HepG2 (cell line): Measurements from ENCODE around the gene IER5L. TPM values are rescaled to one million over a fixed set of nuclear protein-coding genes. Genes with fewer than 3 reads are reported as not detected.

Experiments
- ATAC-seq: fragments of 200-7000 bp; cut with Tn5 transposase; 3 replicates; pipeline ENCODE4 v1.9.1; 2020; ENCODE audit warnings: mild to moderate bottlenecking, moderate library complexity
- Bru-seq: library from RNA; stranded (reverse); fragments of 400-500 nt; gene quantifications from one replicate; lab custom pipeline; 2021; lab: Mats Ljungman, UMichigan
- BruChase-seq, 2 experiments: library from RNA; stranded (reverse); fragments of 400-500 nt; gene quantifications; one replicate each; lab custom pipeline; 2021; lab: Mats Ljungman, UMichigan
- BruUV-seq: library from RNA; stranded (reverse); fragments of 400-500 nt; replicated peaks from 2 replicates; lab custom pipeline; 2021; lab: Mats Ljungman, UMichigan
- CTCF ChIA-PET: fragments of 300-600 bp; formaldehyde crosslinking; extraction: SDS; loops from one replicate; lab custom pipeline; 2021; ENCODE audit warnings: low total read pairs, inconsistent platforms, low intra/inter-chr PET ratio; lab: Yijun Ruan, JAX
- POLR2A ChIA-PET: fragments of 350-600 bp; sonication (Branson Sonifier 250); formaldehyde crosslinking; loops from one replicate; lab custom pipeline; 2020; ENCODE audit warnings: antibody characterized with exemption, inconsistent platforms; lab: Yijun Ruan, JAX
- DNase-seq: peaks from one replicate; pipeline ENCODE4 v3.0.0-alpha.2; 2015; ENCODE audit warnings: low spot score
- FAIRE-seq: peaks from 3 replicates; lab custom pipeline; 2011; peaks lifted over from hg19 to GRCh38; lab: Jason Lieb, UNC
- H2AFZ ChIP-seq: one replicate; pipeline ENCODE4 v1.6.1; 2011; ENCODE audit warnings: low read length, inconsistent platforms
- H3K27ac ChIP-seq: fragments of 300-600 bp; 3 replicates; pipeline ENCODE4 v1.8.0; 2011; ENCODE audit warnings: mixed run types, mild to moderate bottlenecking, mixed read lengths, low read length, inconsistent platforms; ENCODE audit not compliant: insufficient read depth; ENCODE audit errors: extremely low read length
- H3K27me3 ChIP-seq, 2 experiments: fragments of 200-600 bp in 1 of 2; 2 replicates in 1 of 2; 3 replicates in 1 of 2; pipeline versions ENCODE4 v1.6.0 to v1.8.0; 2011; ENCODE audit warnings: low read length in 2 of 2, mild to moderate bottlenecking in 2 of 2, moderate library complexity in 2 of 2, inconsistent platforms in 1 of 2; ENCODE audit not compliant: insufficient read depth in 2 of 2, control insufficient read depth in 1 of 2
- H3K36me3 ChIP-seq, 2 experiments: fragments of 200-600 bp in 1 of 2; replicated peaks in 1 of 2; 2 replicates in 1 of 2; 3 replicates in 1 of 2; pipeline versions ENCODE4 v1.5.1 to v1.8.0; 2011; ENCODE audit warnings: low read length in 2 of 2, inconsistent platforms in 1 of 2; ENCODE audit not compliant: insufficient read depth in 2 of 2, control insufficient read depth in 1 of 2
- H3K4me1 ChIP-seq: 2 replicates; pipeline ENCODE4 v1.5.1; 2012; ENCODE audit warnings: low read length, inconsistent platforms; ENCODE audit not compliant: insufficient read depth
- H3K4me2 ChIP-seq: 2 replicates; pipeline ENCODE4 v1.6.0; 2011; ENCODE audit warnings: low read depth, low read length, inconsistent platforms
- H3K4me3 ChIP-seq, 3 experiments: fragments of 200-600 bp in 1 of 3; sonication (generic), shearing (Covaris generic) in 1 of 3; replicated peaks in 1 of 3; 2 replicates each; pipeline ENCODE4 v1.5.1; 2011 to 2016; ENCODE audit warnings: low read length in 3 of 3, inconsistent platforms in 2 of 3, low read depth in 2 of 3, mild to moderate bottlenecking in 2 of 3, control low read depth in 1 of 3, mixed read lengths in 1 of 3; ENCODE audit not compliant: insufficient read depth in 1 of 3
- H3K79me2 ChIP-seq: one replicate; pipeline ENCODE4 v1.6.1; 2011; ENCODE audit warnings: low read length, inconsistent platforms; ENCODE audit not compliant: insufficient read depth
- H3K9ac ChIP-seq: 2 replicates; pipeline ENCODE4 v1.6.0; 2011; ENCODE audit warnings: mild to moderate bottlenecking, low read depth, low read length, inconsistent platforms; ENCODE audit not compliant: insufficient read depth
- H3K9me3 ChIP-seq: 2 replicates; pipeline ENCODE4 v1.5.1; 2012; ENCODE audit warnings: mild to moderate bottlenecking, low read length
- H4K20me1 ChIP-seq: 2 replicates; pipeline ENCODE4 v1.6.0; 2011; ENCODE audit warnings: inconsistent platforms, mild to moderate bottlenecking, low read length, moderate library complexity; ENCODE audit not compliant: insufficient read depth
- CAMTA2 ChIP-seq: sonication (generic); formaldehyde crosslinking; IDR thresholded peaks from 2 replicates; pipeline ENCODE4 v1.4.0; 2020; ENCODE audit warnings: mild to moderate bottlenecking, missing genetic modification reagents, borderline replicate concordance
- CENPBD1 ChIP-seq: sonication (generic); formaldehyde crosslinking; IDR thresholded peaks from 2 replicates; pipeline ENCODE4 v1.8.0; 2022; ENCODE audit warnings: missing genetic modification reagents, low read depth, mild to moderate bottlenecking, borderline replicate concordance
- EP300 ChIP-seq, 3 experiments: sonication (generic) in 1 of 3; formaldehyde crosslinking in 1 of 3; IDR thresholded peaks; 2 replicates each; pipeline versions ENCODE4 v1.5.1 to v1.6.1; 2011 to 2020; ENCODE audit warnings: low read depth in 2 of 3, low read length in 2 of 3, borderline replicate concordance in 1 of 3, improper control_type of control experiment in 1 of 3, mild to moderate bottlenecking in 1 of 3, missing genetic modification reagents in 1 of 3, moderate library complexity in 1 of 3
- ZBTB34 ChIP-seq: sonication (generic); formaldehyde crosslinking; IDR thresholded peaks from 2 replicates; pipeline ENCODE4 v1.8.0; 2022; ENCODE audit warnings: mild to moderate bottlenecking, missing genetic modification reagents
- ZFAT ChIP-seq: sonication (generic); formaldehyde crosslinking; conservative IDR thresholded peaks from 2 replicates; pipeline ENCODE4 v1.8.1; 2023; ENCODE audit warnings: missing genetic modification reagents, inconsistent platforms
- ZGPAT ChIP-seq: IDR thresholded peaks from 2 replicates; pipeline ENCODE4 v1.6.1; 2016; ENCODE audit warnings: mild to moderate bottlenecking
- ZNF800 ChIP-seq: sonication (generic); formaldehyde crosslinking; IDR thresholded peaks from 2 replicates; pipeline ENCODE4 v1.4.0; 2020; ENCODE audit warnings: missing genetic modification reagents
- WGBS: methylation state at CpG from one replicate; pipeline ENCODE4 v1.1.6; 2017; ENCODE audit warnings: low lambda C conversion rate; 5-methylcytosine and 5-hydroxymethylcytosine counted together
- in situ Hi-C: cut with HindIII; loops from 2 replicates; pipeline ENCODE4 v1.10.0; 2017; ENCODE audit warnings: low pct_unique_long_range_greater_than_20kb; ENCODE audit not compliant: extremely low pct_ligation_motif_present
- intact Hi-C: fragments of 100-400 bp; cut with micrococcal nuclease; formaldehyde crosslinking; loops from one replicate; pipeline ENCODE4 v1.10.0; 2022; ENCODE audit not compliant: unreplicated experiment
- long read RNA-seq, 2 experiments: library from RNA in 1 of 2; library from polyadenylated mRNA in 1 of 2; stranded (forward) in 1 of 2; unstranded in 1 of 2; transcript quantifications; one replicate each; pipeline ENCODE4 v2.0.0, GENCODE V29; 2019 to 2022
- polyA minus RNA-seq, 3 experiments: library from RNA; depleted of rRNA, polyadenylated mRNA; stranded (reverse); fragments of >200 nt; gene quantifications; 2 replicates each; pipeline ENCODE4 v1.2.3, GENCODE V29; 2011; ENCODE audit warnings: low replicate concordance in 1 of 3
- polyA plus RNA-seq, 8 experiments: library from polyadenylated mRNA; depleted of rRNA in 3 of 8; stranded (reverse) in 7 of 8; unstranded in 1 of 8; fragments of >200 nt; fragmentation: Illumina TruSeq in 4 of 8; extraction: Trizol in 4 of 8; gene quantifications; 2 replicates each; pipeline versions ENCODE4 v1.2.1 to v1.2.3, GENCODE V29; 2011 to 2016; ENCODE audit warnings: low read depth in 4 of 8, missing spikeins in 1 of 8, mixed read lengths in 1 of 8; ENCODE audit not compliant: insufficient read depth in 1 of 8
- total RNA-seq, 5 experiments: library from RNA; depleted of rRNA; stranded (reverse); fragments of >200 nt; fragmentation: Illumina TruSeq; extraction: Trizol; gene quantifications; 2 replicates each; pipeline ENCODE4 v1.2.3, GENCODE V29; 2016; ENCODE audit warnings: low read depth in 1 of 5

The IER5L gene
- total RNA-seq (2016; rRNA removed; fragmentation: Illumina TruSeq; extraction: Trizol): 2.5 and 3.3 TPM in 2 replicates
- 2.4 and 2.5 TPM in 2 replicates for total RNA-seq (2016; cell fraction: cytosol; rRNA removed; fragmentation: Illumina TruSeq; extraction: Trizol; ENCODE audit: low read depth)
- 2.6 and 3.2 TPM in 2 replicates for total RNA-seq (2016; cell fraction: insoluble cytoplasmic fraction; rRNA removed; fragmentation: Illumina TruSeq; extraction: Trizol)
- 2.0 and 2.7 TPM in 2 replicates for total RNA-seq (2016; cell fraction: membrane; rRNA removed; fragmentation: Illumina TruSeq; extraction: Trizol)
- 0.84 and 1.2 TPM in 2 replicates for total RNA-seq (2016; cell fraction: nucleus; rRNA removed; fragmentation: Illumina TruSeq; extraction: Trizol)
- 1.8 and 3.6 TPM in 2 replicates for polyA plus RNA-seq (2011; rRNA removed)
- polyA plus RNA-seq (2011; cell fraction: cytosol; rRNA removed): 2.1 and 3.1 TPM in 2 replicates
- 4.4 and 4.5 TPM in 2 replicates for polyA plus RNA-seq (2011; cell fraction: nucleus; rRNA removed)
- 1.5 and 2.6 TPM in 2 replicates for polyA plus RNA-seq (2012)
- polyA plus RNA-seq (2016; cell fraction: cytosol; fragmentation: Illumina TruSeq; extraction: Trizol; ENCODE audit: low read depth): 0.59 and 0.61 TPM in 2 replicates
- polyA plus RNA-seq (2016; cell fraction: insoluble cytoplasmic fraction; fragmentation: Illumina TruSeq; extraction: Trizol; ENCODE audit: low read depth): 2.2 and 2.5 TPM in 2 replicates
- 0.52 and 0.74 TPM in 2 replicates for polyA plus RNA-seq (2016; cell fraction: membrane; fragmentation: Illumina TruSeq; extraction: Trizol; ENCODE audit: low read depth)
- polyA plus RNA-seq (2016; cell fraction: nucleus; fragmentation: Illumina TruSeq; extraction: Trizol; ENCODE audit: insufficient read depth, low read depth): 1.3 and 2.1 TPM in 2 replicates
- polyA minus RNA-seq (2011; rRNA and poly(A)+ RNA removed; ENCODE audit: low replicate concordance): 5.5 and 12.0 TPM in 2 replicates
- polyA minus RNA-seq (2011; cell fraction: cytosol; rRNA and poly(A)+ RNA removed): 5.6 and 6.2 TPM in 2 replicates
- polyA minus RNA-seq (2011; cell fraction: nucleus; rRNA and poly(A)+ RNA removed): 1.2 and 1.9 TPM in 2 replicates
- percentile 45 among the genes with signal in this experiment for Bru-seq, nascent RNA
- BruChase-seq, experiment 1, labeled RNA remaining after a 6-hour chase: percentile 46 among the genes with signal in this experiment
- BruChase-seq, experiment 2, labeled RNA remaining after a 2-hour chase: percentile 47 among the genes with signal in this experiment
- long read RNA-seq, experiment 1: 0 reads
- long read RNA-seq, experiment 2, transcript IER5L-201 (1 exons, 2,711 nt): major isoform, 34 of 34 reads
- long read RNA-seq, experiment 2, partial matches to known transcripts: 0 of 34 reads
- long read RNA-seq, experiment 2, other reads (novel, unspliced or antisense): 0 of 34 reads

DNA sequence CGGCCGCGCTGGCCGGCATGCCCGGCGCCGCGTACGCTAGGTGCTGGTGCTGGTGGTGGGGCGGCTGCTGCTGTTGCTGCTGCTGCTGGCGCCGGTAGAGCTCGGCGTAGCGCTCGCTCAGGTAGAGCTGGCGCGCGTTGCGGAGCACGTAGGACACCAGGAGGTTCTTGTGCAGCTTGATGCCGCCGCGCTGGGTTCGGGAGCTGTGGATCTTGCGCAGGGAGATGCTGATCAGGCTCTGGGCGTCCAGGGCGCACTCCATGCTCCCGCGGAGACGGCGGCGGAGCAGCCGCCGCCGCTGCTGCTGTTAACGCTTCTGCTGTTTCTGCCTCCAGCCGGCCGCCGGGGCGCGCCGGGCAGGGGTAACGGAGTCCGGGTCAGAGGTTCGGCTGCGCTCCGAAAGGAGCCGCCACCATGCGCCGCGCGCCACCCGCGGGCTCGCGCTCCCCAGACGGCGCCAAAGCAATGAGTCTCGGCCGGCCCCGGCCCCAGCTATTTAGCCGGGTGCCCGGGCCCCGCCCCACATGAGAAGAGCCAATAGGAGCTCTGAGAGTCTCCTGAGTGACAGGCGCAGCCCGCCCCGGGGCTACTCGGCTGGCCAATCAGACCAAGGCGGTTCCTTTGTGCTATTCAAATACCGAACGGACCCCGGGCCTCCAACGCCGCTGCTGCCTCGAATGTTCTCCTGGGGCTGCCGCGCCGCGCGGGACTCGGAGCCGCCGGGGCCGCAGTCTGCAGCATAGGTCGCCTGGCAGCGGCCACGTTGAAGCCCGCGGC is at the start of gene IER5L:
Gene IER5L (minus strand): TSS at position 471 of the 777 bp plus-strand sequence. CDS start 209 bp downstream, at position 262.
- Histone ChIP-seq H3K4me2 (peak within 1 kb of the TSS; percentile 94), H2AFZ (no peak within 1 kb of the TSS), H4K20me1 (peaks cover 3% of the 10 kb centered on the region; the same call in 1 of the 2 replicates), H3K4me1 (peaks cover 62% of the 10 kb centered on the region), H3K27me3 (peaks cover 6 to 36% of the 10 kb centered on the region in 2 experiments), H3K36me3 (no peaks in the 10 kb centered on the region), H3K27ac (peak within 1 kb of the TSS; percentile 82), H3K9me3 (no peaks in the 10 kb centered on the region), H3K9ac (peak within 1 kb of the TSS; percentile 78), H3K79me2 (peaks cover 5% of the 10 kb centered on the region), H3K4me3 (peak within 1 kb of the TSS; percentile 83 to 94 (median 93))
- no peak for FAIRE-seq
- TSS peak; percentile 77 for BruUV-seq
- 4% methylated on average over 14 of the region's 90 CpGs for WGBS
- in situ Hi-C loops (loop anchor here (5.0 to 10.0 kb wide), 3 partner anchors 36 to 437 kb away; no protein-coding TSS in a partner anchor), intact Hi-C loops (loop anchor here (5.0 to 10.0 kb wide), 4 partner anchors 36 to 447 kb away; partner anchors contain the start of genes C9orf50 and NTMT1)
- peak; percentile 90 for DNase-seq
- CTCF ChIA-PET: no interaction called here
- POLR2A ChIA-PET: interaction anchor here (0.6 to 5.6 kb wide), 46 partner anchors 11 to 448 kb away, joined by 3 to 55 read pairs (median 4); partner anchors contain the start of genes C9orf50 and NTMT1
- peak; percentile 77 for ATAC-seq
- 0 out of 2 replicates have a peak, but pooled peaks have one; percentile 91 for TF ChIP-seq CENPBD1
- TF ChIP-seq ZFAT (CRISPR knock-in tag): peak; percentile 70
- TF ChIP-seq ZGPAT (CRISPR knock-in tag): peak; percentile 95
- TF ChIP-seq EP300 (IDR thresholded peaks at IDR 0.05; ENCODE audit: low read depth in 2 of 2, low read length in 2 of 2): 0 out of 4 replicates have a peak, but pooled peaks of 1 of the 2 experiments have one; percentile 3
- no peak for TF ChIP-seq EP300 (CRISPR knock-in tag; IDR thresholded peaks at IDR 0.05; ENCODE audit: borderline replicate concordance)
- TF ChIP-seq ZBTB34: peak; percentile 73; the same call in 1 of the 2 replicates
- TF ChIP-seq CAMTA2 (CRISPR knock-in tag): 0 out of 2 replicates have a peak, but pooled peaks have one; percentile 65
- TF ChIP-seq ZNF800 (CRISPR knock-in tag): peak; percentile 100
